Measurements from ENCODE around the gene ZNF746.

Gene ZNF746

GRCh38 chr7:149458235-149458634 is 39.4 kb downstream of the ZNF746 start:
- Histone ChIP-seq H3K79me2 (ENCODE audit: insufficient read depth, low read length) (peaks cover 24% of the 10 kb centered on the region; the same call in 1 of the 2 replicates), H4K20me1 (ENCODE audit: insufficient read depth, low read length, poor library complexity, severe bottlenecking) (peaks cover 8% of the 10 kb centered on the region), H3K9me2 (replicated peaks; ENCODE audit: low read depth, low read length) (no peaks in the 10 kb centered on the region), H3K27me3 (ENCODE audit: insufficient read depth, low read length, poor library complexity, severe bottlenecking) (no peaks in the 10 kb centered on the region), H3K4me1 (ENCODE audit: insufficient read depth, low read length, poor library complexity, severe bottlenecking) (peaks cover 16% of the 10 kb centered on the region), H3K36me3 (ENCODE audit: insufficient read depth, low read length) (peaks cover 19% of the 10 kb centered on the region; the same call in 1 of the 2 replicates), H3F3A (ENCODE audit: low read depth) (no peaks in the 10 kb centered on the region), H3K9ac (ENCODE audit: low read depth, low read length, poor library complexity, severe bottlenecking) (no peak overlapping the region), H2AFZ (ENCODE audit: low read length) (no peak overlapping the region), H3K4me3 (ENCODE audit: low read length, poor library complexity, severe bottlenecking) (no peak overlapping the region), H3K4me2 (ENCODE audit: low read depth, low read length, poor library complexity, severe bottlenecking) (peak overlapping the region; percentile 50), H3K9me3 (ENCODE audit: insufficient read depth, low read depth, low read length) (no peaks in the 10 kb centered on the region)
- TF ChIP-seq EZH2phosphoT487 (IDR thresholded peaks at IDR 0.05; ENCODE audit: borderline replicate concordance), result no peak
- TF ChIP-seq, protein P1, sequence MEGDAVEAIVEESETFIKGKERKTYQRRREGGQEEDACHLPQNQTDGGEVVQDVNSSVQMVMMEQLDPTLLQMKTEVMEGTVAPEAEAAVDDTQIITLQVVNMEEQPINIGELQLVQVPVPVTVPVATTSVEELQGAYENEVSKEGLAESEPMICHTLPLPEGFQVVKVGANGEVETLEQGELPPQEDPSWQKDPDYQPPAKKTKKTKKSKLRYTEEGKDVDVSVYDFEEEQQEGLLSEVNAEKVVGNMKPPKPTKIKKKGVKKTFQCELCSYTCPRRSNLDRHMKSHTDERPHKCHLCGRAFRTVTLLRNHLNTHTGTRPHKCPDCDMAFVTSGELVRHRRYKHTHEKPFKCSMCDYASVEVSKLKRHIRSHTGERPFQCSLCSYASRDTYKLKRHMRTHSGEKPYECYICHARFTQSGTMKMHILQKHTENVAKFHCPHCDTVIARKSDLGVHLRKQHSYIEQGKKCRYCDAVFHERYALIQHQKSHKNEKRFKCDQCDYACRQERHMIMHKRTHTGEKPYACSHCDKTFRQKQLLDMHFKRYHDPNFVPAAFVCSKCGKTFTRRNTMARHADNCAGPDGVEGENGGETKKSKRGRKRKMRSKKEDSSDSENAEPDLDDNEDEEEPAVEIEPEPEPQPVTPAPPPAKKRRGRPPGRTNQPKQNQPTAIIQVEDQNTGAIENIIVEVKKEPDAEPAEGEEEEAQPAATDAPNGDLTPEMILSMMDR (conservative IDR thresholded peaks at IDR 0.05; ENCODE audit: low read length), result no peak

DNA sequence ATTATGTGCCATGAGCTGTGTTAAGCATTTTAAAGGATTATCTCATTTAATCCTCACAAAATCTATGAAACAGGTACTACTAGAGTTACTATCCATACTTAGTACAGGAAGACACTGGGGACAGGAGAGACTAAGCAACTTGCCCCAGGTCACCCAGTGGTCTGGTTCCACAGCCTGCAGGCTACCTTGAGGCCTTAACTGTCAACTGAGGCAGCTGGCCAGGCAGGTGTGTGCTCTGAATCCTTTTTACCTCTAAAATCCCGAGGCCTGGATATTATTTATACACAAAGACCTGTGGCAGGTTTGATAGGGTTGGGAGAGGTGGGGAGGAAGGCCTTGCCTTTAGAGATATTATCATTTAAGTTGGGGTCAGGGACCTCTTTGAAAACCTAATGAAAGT is 39.8 kb downstream of the ZNF746 start:
- H3K9ac ChIP-seq (ENCODE audit: low read depth, low read length, poor library complexity, severe bottlenecking), result no peak overlapping the region
- H3K4me3 ChIP-seq (ENCODE audit: low read length, poor library complexity, severe bottlenecking), result no peak overlapping the region
- peak overlapping the region; percentile 50 for H3K4me2 ChIP-seq (ENCODE audit: low read depth, low read length, poor library complexity, severe bottlenecking)
- no peaks in the 10 kb centered on the region for H3K9me3 ChIP-seq (ENCODE audit: insufficient read depth, low read depth, low read length)
- peaks cover 19% of the 10 kb centered on the region; the same call in 1 of the 2 replicates for H3K36me3 ChIP-seq (ENCODE audit: insufficient read depth, low read length)
- no peaks in the 10 kb centered on the region for H3K9me2 ChIP-seq (replicated peaks; ENCODE audit: low read depth, low read length)
- no peaks in the 10 kb centered on the region for H3K27me3 ChIP-seq (ENCODE audit: insufficient read depth, low read length, poor library complexity, severe bottlenecking)
- TF ChIP-seq EZH2phosphoT487 (IDR thresholded peaks at IDR 0.05; ENCODE audit: borderline replicate concordance), result no peak
- TF ChIP-seq, protein P1 (conservative IDR thresholded peaks at IDR 0.05; ENCODE audit: low read length), result no peak
- H4K20me1 ChIP-seq (ENCODE audit: insufficient read depth, low read length, poor library complexity, severe bottlenecking), result peaks cover 8% of the 10 kb centered on the region
- peaks cover 16% of the 10 kb centered on the region for H3K4me1 ChIP-seq (ENCODE audit: insufficient read depth, low read length, poor library complexity, severe bottlenecking)
- H2AFZ ChIP-seq (ENCODE audit: low read length), result no peak overlapping the region
- H3K79me2 ChIP-seq (ENCODE audit: insufficient read depth, low read length), result peaks cover 24% of the 10 kb centered on the region; the same call in 1 of the 2 replicates
- no peaks in the 10 kb centered on the region for H3F3A ChIP-seq (ENCODE audit: low read depth)

DNA sequence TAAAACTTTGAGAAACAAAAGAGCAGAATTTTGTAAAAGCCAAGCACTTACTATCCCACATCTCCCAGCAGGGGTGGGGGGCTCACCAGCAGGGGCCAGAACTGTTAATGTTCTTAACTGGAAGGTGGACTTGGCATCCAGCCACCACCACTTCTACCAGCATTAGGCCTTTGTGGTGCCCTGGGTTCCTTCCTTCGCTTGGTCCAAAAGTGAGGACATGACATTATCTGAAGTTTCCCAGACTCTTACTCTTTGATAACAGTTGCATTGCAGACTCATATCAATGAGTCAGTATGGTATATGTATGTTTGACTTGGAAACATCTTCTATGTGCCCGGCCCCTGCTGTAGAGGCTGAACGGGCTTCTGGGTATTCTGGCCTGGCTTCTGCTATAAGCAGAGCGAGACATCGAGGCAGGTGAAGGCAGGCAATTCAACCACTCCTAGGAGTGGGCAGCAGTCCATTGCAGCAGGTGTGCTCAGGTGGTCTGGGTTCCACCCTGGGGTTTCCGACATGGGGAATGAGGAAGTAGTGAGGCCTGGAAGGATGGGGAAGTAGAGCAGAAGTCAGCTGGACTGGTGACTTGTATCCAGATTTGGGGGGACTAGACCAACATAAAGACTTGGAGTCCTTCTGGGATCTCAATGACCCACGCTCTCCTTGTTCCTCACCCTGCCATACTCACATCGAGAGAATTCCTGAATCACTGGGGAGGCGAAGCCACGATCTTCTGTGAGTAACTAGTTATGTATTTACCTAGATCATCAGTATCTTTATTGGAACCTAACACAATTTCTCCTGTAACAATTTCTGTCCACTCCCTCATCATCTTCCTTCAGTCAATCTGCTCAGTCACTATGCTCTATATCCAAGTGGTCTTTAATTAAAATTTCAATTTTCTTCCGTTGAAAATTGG is 40.8 kb downstream of the ZNF746 start:
- Histone ChIP-seq H3K79me2 (ENCODE audit: insufficient read depth, low read length) (peaks cover 24% of the 10 kb centered on the region; the same call in 1 of the 2 replicates), H3K36me3 (ENCODE audit: insufficient read depth, low read length) (peaks cover 19% of the 10 kb centered on the region; the same call in 1 of the 2 replicates), H3K9me3 (ENCODE audit: insufficient read depth, low read depth, low read length) (no peaks in the 10 kb centered on the region), H3K9ac (ENCODE audit: low read depth, low read length, poor library complexity, severe bottlenecking) (no peak overlapping the region), H3K27me3 (ENCODE audit: insufficient read depth, low read length, poor library complexity, severe bottlenecking) (no peaks in the 10 kb centered on the region), H3K4me1 (ENCODE audit: insufficient read depth, low read length, poor library complexity, severe bottlenecking) (peaks cover 16% of the 10 kb centered on the region), H2AFZ (ENCODE audit: low read length) (no peak overlapping the region), H3K4me2 (ENCODE audit: low read depth, low read length, poor library complexity, severe bottlenecking) (no peak overlapping the region), H3K9me2 (replicated peaks; ENCODE audit: low read depth, low read length) (no peaks in the 10 kb centered on the region), H3K4me3 (ENCODE audit: low read length, poor library complexity, severe bottlenecking) (no peak overlapping the region), H4K20me1 (ENCODE audit: insufficient read depth, low read length, poor library complexity, severe bottlenecking) (peaks cover 10% of the 10 kb centered on the region), H3F3A (ENCODE audit: low read depth) (no peaks in the 10 kb centered on the region)
- TF ChIP-seq EZH2phosphoT487 (IDR thresholded peaks at IDR 0.05; ENCODE audit: borderline replicate concordance), result no peak

Measured in Loucy (cell line).